AG04450 (cell line): ENCODE data around the gene POLR2L. TPM values are rescaled to one million over a fixed set of nuclear protein-coding genes. Genes with fewer than 3 reads are reported as not detected.
A peak's percentile ranks its signal among the peaks of the same experiment; 100 is the strongest.

Experiments used
- CTCF ChIA-PET: fragments of 300-600, 350-600 bp; formaldehyde crosslinking; extraction: SDS; loops from one replicate; lab custom pipeline; 2022; ENCODE audit warnings: antibody characterized with exemption, inconsistent platforms; lab: Charles Lee
- POLR2A ChIA-PET: fragments of 350-600 bp; formaldehyde crosslinking; extraction: SDS; loops from one replicate; lab custom pipeline; 2021; ENCODE audit warnings: antibody characterized with exemption, inconsistent platforms; lab: Yijun Ruan, JAX
- DNase-seq: peaks from one replicate; pipeline ENCODE4 v3.0.0-alpha.2; 2011; ENCODE audit warnings: low read depth, low spot score
- H3K27ac ChIP-seq: one replicate; pipeline ENCODE4 v1.5.1; 2012; ENCODE audit warnings: low read depth, low read length, control low read depth
- H3K27me3 ChIP-seq: one replicate; pipeline ENCODE4 v1.6.0; 2012; ENCODE audit warnings: low read length; ENCODE audit not compliant: control insufficient read depth, insufficient read depth
- H3K4me3 ChIP-seq: 2 replicates; pipeline ENCODE4 v1.5.1; 2011; ENCODE audit warnings: mild to moderate bottlenecking, low read depth, low read length, control low read depth
- H3K9me3 ChIP-seq: 2 replicates; pipeline ENCODE4 v1.5.1; 2012; ENCODE audit warnings: low read length; ENCODE audit not compliant: control insufficient read depth, insufficient read depth
- CTCF ChIP-seq: IDR thresholded peaks from 2 replicates; pipeline ENCODE4 v1.5.1; 2011; ENCODE audit warnings: low read depth, low read length, control low read depth, inconsistent platforms
- polyA plus RNA-seq: library from polyadenylated mRNA; depleted of rRNA; stranded (reverse); fragments of >200 nt; gene quantifications from 2 replicates; pipeline ENCODE4 v1.2.3, GENCODE V29; 2011

POLR2L gene
- polyA plus RNA-seq, 1 experiment: 211 TPM

DNA sequence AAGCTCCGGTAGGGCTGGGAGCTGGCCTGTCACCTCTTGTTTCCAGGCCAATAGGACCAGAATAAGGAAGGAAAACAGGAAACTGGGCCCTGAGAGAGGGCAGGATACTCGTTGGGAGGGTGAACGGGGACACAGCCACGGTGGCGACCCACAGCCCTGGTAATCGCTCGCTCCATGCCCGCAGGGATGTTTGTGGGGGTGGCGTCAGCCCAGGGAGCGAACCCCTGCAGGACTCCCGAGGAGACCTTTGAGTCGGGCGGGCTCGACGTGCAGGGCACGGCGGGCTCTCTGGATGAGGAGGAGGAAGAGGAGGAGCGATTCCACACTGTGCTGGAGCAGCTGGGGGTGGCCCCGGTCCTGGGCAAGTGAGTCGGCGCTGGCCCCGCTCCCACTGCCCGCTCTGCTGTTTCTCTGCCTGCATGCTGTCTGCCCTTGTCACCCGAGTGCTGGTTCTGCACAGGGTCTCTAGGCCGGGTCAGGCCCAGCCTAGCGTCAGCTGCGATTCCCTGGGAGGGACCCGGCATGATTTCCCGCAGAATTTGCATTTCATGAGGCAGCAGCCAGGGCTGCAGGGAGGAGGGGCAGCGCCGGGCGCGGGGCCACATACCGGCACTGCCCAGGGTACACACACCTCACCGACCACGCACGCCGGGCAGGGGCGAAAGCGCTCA, 13.0 kb downstream of the POLR2L start:
- no peak for TF ChIP-seq CTCF
- H3K27ac ChIP-seq: no peak overlapping the region
- ChIA-PET CTCF (no interaction called here), POLR2A (interaction anchor here (0.6 to 3.7 kb wide), 5 partner anchors 10 to 80 kb away, joined by 3 to 28 read pairs (median 8); partner anchors contain the start of genes CEND1, PNPLA2 and TSPAN4)
- no peak for DNase-seq
- no peaks in the 10 kb centered on the region; the same call in 1 of the 2 replicates for H3K9me3 ChIP-seq
- no peaks in the 10 kb centered on the region for H3K27me3 ChIP-seq
- H3K4me3 ChIP-seq: peak overlapping the region; percentile 34

GRCh38 chr11:828506-829175, 13.7 kb downstream of the POLR2L start:
- CTCF ChIA-PET: no interaction called here
- no peak for TF ChIP-seq CTCF

GRCh38 chr11:827897-828192, 14.5 kb downstream of the POLR2L start, which contains the start of gene CRACR2B:
CRACR2B (plus strand) TSS chr11:827919; CDS start chr11:828608, 689 bp downstream.
- Histone ChIP-seq H3K27me3 (no peaks in the 10 kb centered on the region), H3K9me3 (no peaks in the 10 kb centered on the region; the same call in 1 of the 2 replicates), H3K4me3 (peak within 1 kb of the TSS; percentile 7; the same call in 1 of the 2 replicates), H3K27ac (peak within 1 kb of the TSS; percentile 21)
- DNase-seq: no peak
- CTCF ChIA-PET: no interaction called here
- POLR2A ChIA-PET: no interaction called here
- TF ChIP-seq CTCF: no peak

More at GRCh38 chr11:828506-829175, 13.7 kb downstream of the POLR2L start:
- no peak overlapping the region for H3K4me3 ChIP-seq
- POLR2A ChIA-PET: interaction anchor here (0.6 to 3.7 kb wide), 2 partner anchors 9 to 18 kb away, joined by 12 to 28 read pairs; partner anchors contain the start of gene PNPLA2
- H3K9me3 ChIP-seq: no peaks in the 10 kb centered on the region; the same call in 1 of the 2 replicates
- DNase-seq: no peak
- peak overlapping the region; percentile 21 for H3K27ac ChIP-seq
- no peaks in the 10 kb centered on the region for H3K27me3 ChIP-seq

GRCh38 chr11:827146-827896, 15.0 kb downstream of the POLR2L start:
- ChIA-PET CTCF (no interaction called here), POLR2A (no interaction called here)
- H3K27ac ChIP-seq: no peak overlapping the region
- no peak for TF ChIP-seq CTCF
- peak overlapping the region; percentile 7; the same call in 1 of the 2 replicates for H3K4me3 ChIP-seq
- H3K9me3 ChIP-seq: no peaks in the 10 kb centered on the region; the same call in 1 of the 2 replicates
- H3K27me3 ChIP-seq: no peaks in the 10 kb centered on the region
- no peak for DNase-seq
